Osteoblast (primary cell): ENCODE data around the gene FKBP1A. TPM values are rescaled to one million over a fixed set of nuclear protein-coding genes. Genes with fewer than 3 reads are reported as not detected.

ENCODE experiments used
- DNase-seq: peaks from one replicate; pipeline ENCODE4 v3.0.0; 2011; ENCODE audit warnings: low spot score, mixed read lengths; ENCODE audit not compliant: insufficient read length; ENCODE audit errors: missing footprints
- H2AFZ ChIP-seq: 2 replicates; pipeline ENCODE4 v1.6.0; 2011; ENCODE audit warnings: mild to moderate bottlenecking, low read length
- H3K27ac ChIP-seq: 2 replicates; pipeline ENCODE4 v1.5.1; 2011; ENCODE audit warnings: mild to moderate bottlenecking, low read depth, low read length, moderate library complexity
- H3K27me3 ChIP-seq: 2 replicates; pipeline ENCODE4 v1.6.0; 2012; ENCODE audit warnings: mild to moderate bottlenecking, control low read depth, inconsistent platforms, low read length, moderate library complexity; ENCODE audit not compliant: insufficient read depth
- H3K36me3 ChIP-seq: 2 replicates; pipeline ENCODE4 v1.5.1; 2011; ENCODE audit warnings: mild to moderate bottlenecking, low read length, control low read depth, moderate library complexity; ENCODE audit not compliant: insufficient read depth
- H3K4me1 ChIP-seq: 2 replicates; pipeline ENCODE4 v1.5.1; 2011; ENCODE audit warnings: mild to moderate bottlenecking, low read length, control low read depth, moderate library complexity; ENCODE audit not compliant: insufficient read depth
- H3K4me2 ChIP-seq: 2 replicates; pipeline ENCODE4 v1.6.0; 2011; ENCODE audit warnings: mild to moderate bottlenecking, low read length; ENCODE audit not compliant: insufficient read depth
- H3K4me3 ChIP-seq: fragments of 200-600 bp; sonication (generic); 3 replicates; pipeline ENCODE4 v1.5.1; 2012; ENCODE audit warnings: mild to moderate bottlenecking, low read length, inconsistent platforms; ENCODE audit not compliant: insufficient read depth
- H3K79me2 ChIP-seq: 2 replicates; pipeline ENCODE4 v1.6.0; 2012; ENCODE audit warnings: mild to moderate bottlenecking, low read length, control low read depth, inconsistent platforms; ENCODE audit not compliant: insufficient read depth
- H3K9me3 ChIP-seq: 2 replicates; pipeline ENCODE4 v1.5.1; 2011; ENCODE audit warnings: low read depth, low read length, control low read depth
- H4K20me1 ChIP-seq: 2 replicates; pipeline ENCODE4 v1.6.0; 2012; ENCODE audit warnings: mild to moderate bottlenecking, low read length, control low read depth; ENCODE audit not compliant: insufficient read depth
- CTCF ChIP-seq: IDR thresholded peaks from 2 replicates; pipeline ENCODE4 v1.5.1; 2011; ENCODE audit warnings: mild to moderate bottlenecking, low read depth, low read length, moderate library complexity; ENCODE audit errors: extremely low read depth
- total RNA-seq: library from RNA; depleted of rRNA; stranded (reverse); fragments of >200 nt; gene quantifications from 2 replicates; pipeline ENCODE4 v1.2.3, GENCODE V29; 2012

The FKBP1A gene
- total RNA-seq, 1 donor: 154 TPM

- Histone ChIP-seq H3K27ac (no peak overlapping the region), H3K4me3 (no peak overlapping the region), H3K4me2 (no peak overlapping the region), H2AFZ (no peak overlapping the region), H3K36me3 (peaks cover 9% of the 10 kb centered on the region), H4K20me1 (peaks cover 28% of the 10 kb centered on the region), H3K9me3 (no peaks in the 10 kb centered on the region), H3K4me1 (peaks cover 15% of the 10 kb centered on the region), H3K27me3 (no peaks in the 10 kb centered on the region), H3K79me2 (peaks cover 40% of the 10 kb centered on the region)
- DNase-seq: peak; percentile 25
- TF ChIP-seq CTCF: no peak
Observed at GRCh38 chr20:1336699-1337367, 56.0 kb downstream of the FKBP1A start.

- no peak for TF ChIP-seq CTCF
- H3K27ac ChIP-seq: no peak overlapping the region
- H3K27me3 ChIP-seq: no peaks in the 10 kb centered on the region
- no peaks in the 10 kb centered on the region for H3K9me3 ChIP-seq
- peaks cover 10% of the 10 kb centered on the region for H3K4me1 ChIP-seq
- H3K4me3 ChIP-seq: no peak overlapping the region
- peaks cover 47% of the 10 kb centered on the region for H3K79me2 ChIP-seq
- peaks cover 30% of the 10 kb centered on the region for H4K20me1 ChIP-seq
- peaks cover 9% of the 10 kb centered on the region for H3K36me3 ChIP-seq
- H2AFZ ChIP-seq: no peak overlapping the region
- no peak overlapping the region for H3K4me2 ChIP-seq
- peak; percentile 35 for DNase-seq
Observed at GRCh38 chr20:1335961-1336698, 56.7 kb downstream of the FKBP1A start.

- TF ChIP-seq CTCF: no peak
- H3K4me2 ChIP-seq: no peak overlapping the region
- peaks cover 38% of the 10 kb centered on the region for H4K20me1 ChIP-seq
- peaks cover 10% of the 10 kb centered on the region for H3K4me1 ChIP-seq
- no peak overlapping the region for H2AFZ ChIP-seq
- no peak overlapping the region for H3K4me3 ChIP-seq
- no peaks in the 10 kb centered on the region for H3K9me3 ChIP-seq
- no peak overlapping the region for H3K27ac ChIP-seq
- no peaks in the 10 kb centered on the region for H3K27me3 ChIP-seq
- peaks cover 9% of the 10 kb centered on the region for H3K36me3 ChIP-seq
- H3K79me2 ChIP-seq: peaks cover 61% of the 10 kb centered on the region
- DNase-seq: peak; percentile 14
Observed at GRCh38 chr20:1334761-1335160, 58.1 kb downstream of the FKBP1A start.

- H3K27ac ChIP-seq: no peak overlapping the region
- H3K4me3 ChIP-seq: no peak overlapping the region
- H3K27me3 ChIP-seq: no peaks in the 10 kb centered on the region
- H3K4me1 ChIP-seq: peaks cover 10% of the 10 kb centered on the region
- TF ChIP-seq CTCF: no peak
- H3K4me2 ChIP-seq: no peak overlapping the region
- peaks cover 65% of the 10 kb centered on the region for H3K79me2 ChIP-seq
- peaks cover 9% of the 10 kb centered on the region for H3K36me3 ChIP-seq
- no peaks in the 10 kb centered on the region for H3K9me3 ChIP-seq
- no peak overlapping the region for H2AFZ ChIP-seq
- peaks cover 38% of the 10 kb centered on the region for H4K20me1 ChIP-seq
- no peak for DNase-seq
Observed at GRCh38 chr20:1334370-1334731, 58.5 kb downstream of the FKBP1A start.
